ENCODE data around the gene YEATS4.

YEATS4 gene

DNA sequence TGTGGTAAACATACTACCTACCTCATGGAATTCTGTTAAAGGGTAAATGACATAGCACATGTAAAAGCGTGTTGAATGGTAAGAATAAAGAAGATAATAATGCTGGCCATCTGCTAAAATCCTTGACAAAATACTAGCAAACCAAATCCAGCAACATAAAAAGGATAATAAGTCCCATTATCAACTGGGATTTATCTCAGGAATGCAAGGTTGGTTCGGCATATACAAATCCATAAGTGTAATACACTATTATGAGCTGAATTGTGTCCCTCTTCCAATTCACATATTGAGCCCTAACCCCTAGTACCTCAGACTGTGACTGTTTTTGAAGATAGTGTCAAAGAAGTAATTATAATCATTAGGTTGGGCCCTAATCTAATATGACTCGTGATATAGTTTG is 37.4 kb downstream of the YEATS4 start:
- no peak for DNase-seq

DNA sequence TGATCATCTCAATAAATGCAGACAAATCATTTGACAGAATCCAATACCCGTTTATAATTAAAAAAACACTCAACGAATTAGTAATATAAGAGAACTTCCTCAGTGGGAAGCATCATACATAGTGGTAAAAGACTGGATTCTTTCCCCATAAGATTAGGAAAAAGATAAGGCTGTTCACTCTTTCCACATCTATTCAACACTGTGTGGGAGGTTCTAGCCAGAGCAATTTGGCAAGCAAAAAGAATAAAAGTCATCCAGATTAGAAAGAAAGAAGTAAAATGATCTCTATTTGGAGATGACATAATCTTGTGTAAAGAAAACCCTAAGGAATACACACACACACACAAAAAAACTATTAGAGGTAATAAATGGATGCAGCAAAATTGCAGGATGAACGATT is 38.4 kb downstream of the YEATS4 start:
- DNase-seq, result no peak

DNA sequence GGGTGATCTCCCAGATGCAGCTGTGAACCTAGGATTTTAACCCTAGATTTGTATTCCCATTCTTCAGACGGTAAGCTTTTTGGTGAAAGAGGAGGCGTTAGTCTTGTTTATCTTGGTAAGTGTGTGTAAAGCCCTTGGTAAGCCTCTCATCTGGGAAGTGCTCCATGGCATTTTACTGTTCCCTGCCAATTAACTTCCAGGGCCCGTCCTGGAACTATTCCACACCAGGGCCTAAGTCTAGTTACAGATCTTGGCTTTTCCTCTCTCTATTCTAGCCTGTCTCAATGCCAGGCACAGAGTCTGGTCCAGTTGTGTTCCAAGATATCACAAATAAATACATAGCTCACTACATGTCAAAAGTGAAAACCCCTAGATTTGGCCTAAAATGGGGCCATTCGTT is 42.4 kb downstream of the YEATS4 start:
- DNase-seq, result no peak

DNA sequence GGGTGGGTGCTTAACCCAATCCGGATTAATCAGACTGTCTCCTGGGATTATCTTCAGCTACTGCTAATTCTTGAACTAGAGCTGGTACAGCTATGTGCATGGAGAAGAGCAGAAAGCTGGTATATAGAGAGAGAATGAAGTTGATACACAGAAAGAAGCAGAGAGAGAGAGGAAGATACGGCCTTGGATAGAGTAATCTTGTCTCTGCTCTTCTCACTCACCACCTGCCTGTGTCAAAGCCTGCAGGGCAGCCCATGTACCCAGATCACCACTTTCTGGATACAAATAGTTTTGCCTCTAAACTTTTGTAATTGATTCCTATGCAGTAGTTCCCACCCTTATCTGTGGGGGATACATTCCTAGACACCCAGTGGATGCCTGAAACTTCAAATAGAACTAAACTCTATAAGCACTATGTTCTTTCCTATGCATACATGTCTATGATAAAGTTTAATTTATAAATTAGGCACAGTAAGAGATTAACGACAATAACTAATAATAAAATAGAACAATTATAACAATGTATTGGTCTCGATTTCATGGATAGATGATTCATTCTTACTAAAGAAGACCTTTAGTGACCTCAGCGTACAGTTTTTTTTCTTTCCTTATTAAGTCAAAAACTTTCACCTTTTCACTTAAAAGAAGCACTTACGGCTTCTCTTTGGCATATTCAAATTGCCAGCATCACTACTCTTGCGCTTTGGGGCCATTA is 45.5 kb downstream of the YEATS4 start:
- no peak for DNase-seq

DNA sequence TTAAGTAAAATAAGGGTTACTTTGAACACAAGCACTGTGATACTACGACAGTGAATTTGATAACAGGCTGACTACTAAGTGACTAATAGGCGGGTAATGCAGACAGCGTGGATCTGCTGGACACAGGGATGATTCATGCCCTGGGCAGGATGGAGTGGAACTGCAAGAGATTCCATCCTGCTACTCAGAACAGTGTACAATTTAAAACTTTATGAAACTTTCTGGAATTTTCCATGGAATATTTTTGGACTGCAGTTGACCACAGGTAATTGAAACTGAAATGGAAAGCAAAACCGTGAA is 46.0 kb downstream of the YEATS4 start:
- DNase-seq, result no peak

DNA sequence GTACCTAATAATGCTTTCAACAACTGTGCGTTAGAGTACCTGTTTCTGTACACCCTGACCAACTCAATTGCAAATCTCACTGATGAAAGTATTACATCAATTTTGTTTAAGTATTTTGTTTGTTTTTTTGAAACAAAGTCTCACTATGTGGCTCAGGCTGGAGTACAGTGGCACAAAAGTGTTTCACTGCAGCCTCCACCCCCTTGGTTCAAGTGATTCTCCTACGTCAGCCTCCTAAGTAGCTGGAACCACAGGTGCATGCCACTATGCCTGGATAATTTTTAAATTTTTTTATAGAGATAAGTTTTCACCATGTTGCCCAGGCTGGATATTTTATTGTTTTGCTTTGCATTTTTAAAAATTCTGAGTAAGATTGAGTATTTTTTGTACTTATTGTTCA is 46.7 kb downstream of the YEATS4 start:
- no peak for DNase-seq

DNA sequence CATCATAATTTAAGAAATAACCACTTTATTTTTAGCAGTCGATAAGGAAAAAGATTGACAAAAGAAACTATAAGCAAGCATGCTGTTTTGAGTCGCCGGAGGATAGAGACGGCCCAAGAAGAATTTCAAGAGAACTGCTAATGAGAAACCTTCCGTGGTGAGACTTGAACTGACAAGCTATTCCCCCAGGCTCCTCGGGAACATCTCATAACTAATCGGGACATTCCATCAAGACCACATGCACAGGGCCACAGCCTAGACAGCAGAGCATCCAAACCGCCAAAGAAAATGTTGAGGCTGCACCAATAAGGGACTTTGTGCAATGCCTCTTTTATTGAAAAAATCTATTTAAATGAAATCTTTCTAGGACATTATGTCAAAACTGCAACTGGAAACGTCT is 51.0 kb downstream of the YEATS4 start:
- no peak for DNase-seq

DNA sequence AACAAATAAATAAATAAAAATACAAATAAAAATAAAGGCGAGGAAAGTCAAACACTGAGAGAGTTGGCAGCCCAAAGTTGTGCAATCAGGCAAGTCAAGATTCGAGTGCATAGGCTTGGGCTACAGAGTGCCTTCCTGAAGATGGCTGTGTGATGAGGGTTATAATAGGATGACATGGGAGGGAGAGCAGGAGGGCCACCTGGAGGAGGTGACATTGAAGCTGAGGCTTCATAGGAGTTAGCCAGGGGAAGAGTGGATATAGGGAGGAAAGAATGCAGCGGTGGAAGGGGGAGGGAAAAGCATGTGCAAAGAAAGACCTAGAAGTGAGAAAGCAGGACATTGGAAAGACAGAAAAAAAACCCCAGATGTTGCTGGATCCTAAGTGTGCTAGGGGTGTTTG is 53.1 kb downstream of the YEATS4 start:
- DNase-seq, result no peak

DNA sequence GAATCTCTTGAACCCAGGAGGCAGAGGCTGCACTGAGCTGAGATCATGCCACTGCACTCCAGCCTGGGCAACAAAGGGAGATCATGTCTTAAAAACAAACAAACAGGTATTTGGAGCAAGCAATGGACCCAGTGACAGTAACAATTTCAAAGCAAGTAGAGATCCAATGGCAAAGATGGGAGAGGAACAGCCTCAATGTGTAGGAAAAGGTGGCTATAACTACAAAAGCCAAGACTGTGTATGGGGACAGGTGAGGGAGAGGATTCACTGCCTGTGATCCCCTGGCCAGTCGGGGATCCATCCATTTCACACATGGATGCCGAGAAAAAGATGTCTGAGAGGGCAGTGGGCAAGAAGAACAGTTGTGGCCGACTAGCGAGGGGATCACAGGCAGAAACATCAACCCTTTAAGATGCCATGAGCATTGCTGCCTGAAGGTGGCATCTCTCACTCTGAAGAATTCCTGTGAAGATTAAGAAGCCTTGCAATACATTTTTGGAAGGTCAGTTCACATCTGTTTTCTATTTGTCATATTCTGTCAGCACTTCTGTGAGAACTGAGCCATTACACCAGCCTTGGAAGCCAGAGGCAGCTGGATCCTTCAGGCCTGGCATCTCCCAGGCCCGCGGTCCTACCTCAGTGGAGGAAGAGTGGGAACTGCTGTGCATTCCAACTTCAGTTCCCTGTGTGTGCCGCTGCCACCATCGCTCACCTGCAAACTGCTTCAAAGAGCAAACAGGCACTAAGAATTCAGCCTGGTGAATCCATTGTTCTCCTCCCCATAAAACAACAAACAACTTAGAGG is 56.1 kb downstream of the YEATS4 start:
- DNase-seq, result no peak

DNA sequence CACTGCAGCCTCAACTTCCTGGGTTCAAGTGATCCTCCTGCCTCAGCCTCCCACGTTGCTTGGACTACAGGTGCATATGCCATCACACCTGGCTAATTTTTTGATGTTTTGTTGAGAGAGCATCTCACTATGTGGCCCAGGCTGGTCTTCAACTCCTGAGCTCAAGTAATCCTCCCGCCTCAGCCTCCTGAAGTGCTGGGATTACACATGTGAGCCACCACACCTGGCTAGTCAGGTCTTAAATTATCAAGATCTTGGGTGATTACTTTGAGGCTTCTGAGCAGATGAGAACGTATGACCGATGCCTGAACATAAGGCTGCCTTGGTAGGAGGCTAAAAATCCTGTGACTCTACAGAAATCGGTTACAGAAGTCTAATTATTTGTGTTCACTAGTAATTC is 57.7 kb downstream of the YEATS4 start:
- DNase-seq, result no peak

DNA sequence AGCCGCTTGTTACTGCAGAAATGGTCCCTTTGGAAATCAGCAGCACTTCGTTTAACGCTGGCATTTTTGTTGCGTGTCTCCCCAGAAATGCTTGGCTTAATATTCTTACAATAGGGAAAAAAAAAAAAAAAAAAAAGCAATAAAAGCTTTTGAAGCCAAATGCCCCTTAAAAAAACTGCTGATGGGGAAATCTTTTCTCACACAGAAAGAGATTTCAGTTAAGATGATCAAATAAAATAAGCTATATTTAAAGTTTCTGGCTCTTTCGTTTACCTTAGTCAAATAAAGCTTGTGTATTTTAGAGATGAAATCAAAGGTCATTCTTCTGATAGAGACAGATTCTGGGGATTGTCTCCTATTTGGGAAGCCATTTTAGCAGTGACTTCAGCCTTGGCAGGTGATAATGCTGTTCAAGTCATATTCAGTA is 58.2 kb downstream of the YEATS4 start:
- no peak for DNase-seq

DNA sequence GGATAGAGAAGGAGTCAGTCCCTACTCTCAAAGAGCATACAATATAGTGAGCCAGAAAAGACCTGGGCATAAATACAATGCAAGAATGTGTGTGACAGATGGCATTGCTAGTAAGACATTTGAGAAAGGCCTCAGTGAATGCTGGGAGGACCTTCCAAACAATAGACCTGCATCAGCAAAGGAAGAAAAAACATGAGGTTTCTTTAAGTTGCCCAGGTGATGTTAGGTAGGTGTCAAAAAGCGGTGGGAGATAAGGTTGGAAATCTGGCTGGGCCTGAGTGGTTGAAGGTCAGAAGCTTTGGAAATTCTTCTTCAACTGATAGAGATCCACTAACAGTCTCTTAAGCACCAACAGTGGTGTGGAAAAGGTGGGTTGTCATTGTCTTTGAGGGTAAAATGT is 60.2 kb downstream of the YEATS4 start:
- DNase-seq, result no peak

DNA sequence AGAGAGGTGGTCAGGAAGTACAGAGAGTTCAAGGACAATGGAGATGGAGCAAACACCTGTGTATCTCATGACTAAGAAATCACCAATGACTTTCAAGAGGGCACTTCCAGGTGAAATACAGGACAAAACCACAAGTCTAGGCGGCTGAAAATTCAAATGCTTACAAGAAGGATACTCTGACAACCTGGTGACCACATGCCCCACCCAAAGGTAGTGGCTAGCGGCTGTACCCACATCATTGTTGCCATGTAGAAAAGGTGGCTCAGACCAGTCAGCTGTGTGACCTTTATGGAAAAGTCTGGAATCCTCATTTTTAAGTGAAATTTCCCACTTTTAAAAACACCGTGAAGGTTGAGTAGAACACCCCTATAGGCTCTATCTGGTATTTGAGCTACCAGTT is 62.0 kb downstream of the YEATS4 start:
- no peak for DNase-seq

DNA sequence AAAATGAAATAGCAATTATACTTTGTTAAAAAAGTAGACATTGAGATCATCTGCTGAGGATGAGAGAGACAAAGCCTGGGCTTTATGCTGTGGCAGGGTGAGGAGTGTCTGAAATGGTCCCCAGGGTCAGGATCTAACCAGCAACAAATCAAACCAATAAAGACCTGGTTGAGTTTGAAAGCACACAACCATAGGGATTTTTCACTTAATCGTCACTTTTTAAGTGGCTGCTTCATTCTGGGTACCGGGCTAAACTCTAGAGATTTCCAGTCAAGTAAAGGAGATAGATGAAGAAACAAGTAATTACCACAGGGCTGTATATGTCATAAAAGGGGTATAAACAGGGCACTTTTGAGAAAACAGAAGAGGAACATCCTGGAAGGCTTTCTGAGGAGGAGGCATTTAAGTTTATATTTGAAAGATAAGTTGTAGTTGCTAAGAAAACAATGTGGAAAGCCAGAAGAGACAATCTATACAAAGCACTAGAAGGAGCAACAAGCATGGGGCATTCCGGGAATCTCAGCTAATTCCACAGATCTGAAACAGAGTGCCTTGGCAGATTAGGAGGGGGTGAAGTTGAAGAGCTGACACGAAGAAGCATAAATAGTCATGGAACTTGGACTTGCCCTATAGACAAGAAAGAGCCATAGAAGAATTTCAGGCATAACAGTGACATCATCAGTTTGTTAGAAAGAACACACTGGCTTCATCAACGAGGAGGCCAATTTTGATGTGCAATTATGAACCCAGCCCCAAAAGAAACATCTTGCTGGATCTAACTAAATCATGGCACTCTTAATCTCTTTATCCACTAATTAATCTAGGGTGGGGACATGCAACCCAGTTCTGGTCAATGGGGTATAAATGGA is 63.7 kb downstream of the YEATS4 start:
- no peak for DNase-seq

DNA sequence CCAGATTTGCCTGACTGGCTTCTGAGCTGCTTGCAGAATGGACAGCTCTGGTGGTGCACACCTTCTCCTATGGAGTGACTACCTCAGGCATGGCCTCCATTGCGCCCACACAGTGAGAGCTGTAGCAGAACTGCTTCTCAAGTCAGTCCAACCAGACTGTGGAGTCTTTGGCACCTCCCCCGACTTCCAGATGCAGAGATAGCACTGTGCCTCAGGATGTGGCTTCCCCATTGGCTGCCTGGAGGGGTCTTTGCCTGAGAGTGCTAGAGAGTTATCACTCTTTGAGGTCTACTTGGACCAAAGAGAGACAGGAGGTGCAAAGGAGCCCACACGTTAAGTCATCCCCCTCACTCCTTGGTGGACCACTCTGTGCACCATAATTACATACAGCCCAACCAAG is 65.9 kb downstream of the YEATS4 start:
- DNase-seq, result no peak

DNA sequence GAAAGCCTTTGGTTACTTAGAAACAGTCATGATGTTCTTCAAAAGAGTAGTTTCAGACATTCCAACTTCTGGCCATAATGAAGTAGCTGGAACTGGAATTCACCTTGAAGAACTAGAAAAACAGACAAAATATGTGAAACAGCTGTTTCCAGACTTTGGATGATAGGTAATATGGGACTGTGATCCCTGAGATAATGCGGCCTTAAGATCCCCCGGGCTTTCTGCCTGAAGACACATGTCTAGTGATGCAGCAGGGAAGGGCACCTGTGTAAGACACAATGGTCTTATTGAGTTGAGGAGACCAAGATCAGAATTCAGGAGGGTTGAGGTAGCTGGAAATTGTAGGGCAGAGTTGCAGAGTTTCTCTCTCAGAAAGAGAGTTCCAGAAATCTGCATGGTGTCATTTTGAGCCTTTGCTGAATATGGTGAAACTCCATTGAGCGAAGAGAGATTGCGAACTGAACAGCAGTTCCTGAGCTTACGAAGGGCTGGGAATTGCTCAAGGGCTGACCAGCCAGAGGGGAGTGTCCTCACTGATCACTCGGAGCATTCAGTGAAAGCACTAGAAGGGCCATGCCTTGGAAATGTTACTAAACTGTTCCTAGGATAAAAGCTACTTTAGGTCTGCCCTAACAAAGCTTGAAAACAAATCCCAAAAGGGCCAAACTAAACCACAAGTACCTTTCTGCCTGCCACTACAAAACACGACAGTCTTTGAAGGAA is 69.0 kb downstream of the YEATS4 start:
- DNase-seq, result no peak

DNA sequence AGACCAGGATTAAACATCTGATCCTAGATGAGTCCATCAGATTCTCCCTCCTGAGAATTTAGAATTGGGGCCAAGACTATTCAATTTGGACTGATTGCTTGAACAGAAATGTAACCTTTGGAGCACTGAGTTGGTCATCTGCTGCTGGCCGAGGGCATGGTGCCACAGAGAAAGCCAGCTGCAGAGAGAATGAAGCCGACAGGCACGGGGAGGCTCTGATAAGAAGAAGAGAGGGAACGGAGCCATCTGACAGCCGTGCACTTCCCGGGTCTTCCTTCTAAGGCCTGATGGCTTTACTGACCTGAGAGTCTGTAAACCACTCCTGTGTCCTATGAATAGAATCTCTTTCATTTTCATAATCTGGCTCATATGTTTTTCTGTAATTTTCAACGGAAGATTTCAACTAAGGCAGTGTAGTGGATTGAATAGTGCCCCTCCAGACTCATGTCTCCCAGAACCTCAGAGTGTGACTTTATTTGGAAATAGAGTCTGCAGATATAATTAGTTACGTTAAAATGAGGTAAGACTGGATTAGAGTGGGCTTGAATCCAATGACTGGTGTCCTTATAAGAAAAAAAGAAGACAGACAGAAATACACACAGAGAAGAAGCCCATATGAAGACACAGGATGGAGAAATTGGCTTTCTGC is 71.5 kb downstream of the YEATS4 start:
- DNase-seq, result no peak

DNA sequence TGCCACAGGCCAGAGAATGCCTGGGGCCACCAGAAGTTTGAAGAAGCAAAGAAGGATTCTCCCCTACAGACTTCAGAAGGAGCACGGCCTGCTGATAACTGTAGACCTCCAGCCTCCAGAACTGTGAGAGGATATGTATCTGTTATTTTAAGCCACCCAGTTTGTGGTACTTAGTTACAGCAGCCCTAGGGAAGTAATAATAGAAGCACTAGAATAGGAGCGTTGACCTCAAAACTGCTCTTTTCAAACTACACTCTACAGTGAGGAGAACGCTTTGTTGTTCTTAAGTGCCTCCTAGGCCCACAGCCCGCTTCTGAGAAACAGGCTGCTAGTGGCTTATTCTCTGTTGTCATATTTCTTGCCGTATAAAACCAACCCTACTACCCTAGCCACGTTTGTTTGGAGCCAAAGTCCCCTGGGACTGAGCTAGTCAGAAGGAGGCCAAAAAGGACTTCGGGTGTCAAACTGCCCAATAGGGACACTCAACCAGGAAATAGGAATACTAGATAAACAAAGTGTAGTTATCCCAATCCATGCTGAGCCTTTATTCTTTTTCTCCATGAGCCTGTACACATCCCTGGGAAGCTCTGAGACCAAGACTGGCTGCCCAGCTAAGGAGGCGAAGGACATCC is 72.2 kb downstream of the YEATS4 start:
- no peak for DNase-seq

DNA sequence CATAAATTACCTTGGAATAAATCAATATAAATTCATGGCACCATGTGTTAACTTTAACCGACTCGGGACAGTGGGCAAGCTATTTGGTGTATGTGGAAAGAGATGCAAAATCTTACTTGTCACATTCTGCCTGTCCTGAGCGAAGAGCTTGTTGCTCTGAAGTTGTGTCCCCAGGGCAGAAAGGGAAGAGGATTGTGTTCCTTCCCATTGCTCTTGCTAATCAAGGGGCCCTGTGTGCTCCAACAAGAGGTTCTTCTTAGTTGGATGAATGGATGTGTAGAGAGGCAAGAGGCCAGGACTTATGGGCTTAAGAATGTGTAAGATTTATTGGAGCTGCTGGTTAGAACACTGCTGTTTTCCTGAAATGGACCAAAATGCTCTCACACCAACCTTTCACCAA is 74.1 kb downstream of the YEATS4 start:
- no peak for DNase-seq

DNA sequence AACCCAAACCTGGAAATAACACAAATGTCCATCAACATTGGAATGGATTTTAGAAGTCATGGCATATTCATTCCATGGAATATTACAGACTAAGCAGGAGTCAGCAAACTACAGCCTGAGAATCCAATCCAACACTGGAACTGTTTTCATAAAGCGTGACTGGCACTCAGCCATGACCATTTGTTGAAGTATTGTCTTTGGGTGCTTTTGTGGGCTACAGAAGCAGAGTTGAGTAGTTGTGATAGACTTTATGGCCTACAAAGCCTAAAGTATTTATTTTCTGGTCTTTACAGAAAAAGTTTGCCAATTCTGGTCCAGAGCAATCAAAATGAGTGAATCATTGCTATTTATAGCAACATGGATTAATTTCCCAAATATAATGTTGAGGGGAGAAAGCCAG is 76.1 kb downstream of the YEATS4 start:
- DNase-seq, result no peak

DNA sequence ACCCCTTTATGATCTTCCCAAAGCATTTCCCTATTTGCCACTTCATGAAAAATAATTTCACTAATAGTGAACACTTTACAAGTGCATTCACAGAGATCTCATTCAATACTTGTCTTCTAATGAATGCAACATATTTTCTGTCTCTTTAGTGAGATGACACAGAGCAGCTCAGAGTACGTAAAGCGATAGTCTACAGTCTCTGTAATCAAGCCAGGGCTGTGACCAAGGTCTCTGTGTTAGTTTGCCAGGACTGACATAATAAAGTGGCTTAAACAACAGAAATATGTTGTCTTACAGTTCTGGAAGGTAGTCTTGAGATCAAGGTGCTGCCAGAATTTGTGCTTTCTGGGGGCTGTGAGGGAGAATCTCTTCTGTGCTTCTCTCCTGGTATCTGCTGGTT is 77.5 kb downstream of the YEATS4 start:
- DNase-seq, result no peak

DNA sequence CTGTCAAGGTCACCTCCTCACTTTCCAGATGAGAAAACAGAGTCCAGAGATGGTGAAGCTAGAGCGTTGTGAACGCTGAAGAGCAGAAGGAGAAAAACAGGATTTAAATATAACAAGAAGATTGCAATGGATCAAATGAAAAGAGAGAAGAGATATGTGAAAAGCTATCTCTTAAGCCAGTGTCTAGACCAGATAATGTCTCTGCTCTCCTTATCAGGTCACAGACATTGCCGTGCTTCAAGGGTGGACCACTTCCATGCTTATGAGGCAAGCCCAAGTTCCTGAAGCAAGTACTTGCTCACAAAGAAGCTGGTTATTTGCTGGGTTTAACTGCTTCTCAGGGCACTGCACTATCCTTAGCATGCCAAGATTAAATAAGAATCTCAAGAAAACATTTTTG is 79.0 kb downstream of the YEATS4 start:
- DNase-seq, result no peak

Data from activated CD4-positive, alpha-beta T cell treated with anti-CD3 and anti-CD28 coated beads for 1 hour (primary cell).